GM10248 (cell line): Measurements from ENCODE around the gene STAT4.

Experiments used
- CTCF ChIA-PET: fragments of 300-600 bp; sonication (Branson Sonifier 250); formaldehyde crosslinking; extraction: SDS; loops from one replicate; lab custom pipeline; 2021; ENCODE audit warnings: antibody characterized with exemption; lab: Yijun Ruan, JAX
- POLR2A ChIA-PET: fragments of 350-650 bp; sonication (Branson Sonifier 250); formaldehyde crosslinking; extraction: SDS; loops from one replicate; lab custom pipeline; 2020; ENCODE audit warnings: antibody characterized with exemption; lab: Yijun Ruan, JAX
- DNase-seq: peaks from one replicate; pipeline ENCODE4 v3.0.0; 2012; ENCODE audit errors: extremely low spot score
- CTCF ChIP-seq: IDR thresholded peaks from 2 replicates; pipeline ENCODE4 v1.5.1; 2012; ENCODE audit warnings: mild to moderate bottlenecking, low read depth; ENCODE audit errors: extremely low read depth, missing control alignments, control extremely low read depth

The STAT4 gene

GRCh38 chr2:191114403-191114886 lies 36.3 kb downstream of the STAT4 start:
- DNase-seq: peak; percentile 48
- ChIA-PET POLR2A (no interaction called here), CTCF (interaction anchor here (1.8 to 2.6 kb wide), 2 partner anchors 38 to 62 kb away, joined by 3 to 13 read pairs; no protein-coding TSS in a partner anchor)
- TF ChIP-seq CTCF: no peak

GRCh38 chr2:191113761-191114160 lies 37.0 kb downstream of the STAT4 start:
- no peak for DNase-seq

GRCh38 chr2:191112448-191112901 lies 38.3 kb downstream of the STAT4 start:
- no peak for TF ChIP-seq CTCF
- DNase-seq: no peak
- ChIA-PET CTCF (interaction anchor here (1.3 to 1.4 kb wide), 3 partner anchors 38 to 61 kb away, joined by 3 to 5 read pairs (median 3); partner anchors contain the start of gene STAT4), POLR2A (no interaction called here)

More at GRCh38 chr2:191113761-191114160, 37.0 kb downstream of the STAT4 start:
- no peak for TF ChIP-seq CTCF
- ChIA-PET CTCF (interaction anchor here (2.6 kb wide), 1 partner anchor 62 kb away, joined by 13 read pairs; no protein-coding TSS in a partner anchor), POLR2A (no interaction called here)

GRCh38 chr2:191109888-191110287 lies 40.9 kb downstream of the STAT4 start:
- TF ChIP-seq CTCF: no peak
- ChIA-PET POLR2A (no interaction called here), CTCF (interaction anchor here (2.1 kb wide), 1 partner anchor 58 kb away, joined by 6 read pairs; no protein-coding TSS in a partner anchor)
- DNase-seq: peak; percentile 13

- ChIA-PET POLR2A (interaction anchor here (0.7 kb wide), 1 partner anchor 36 kb away, joined by 3 read pairs; no protein-coding TSS in a partner anchor), CTCF (interaction anchor here (1.0 to 2.1 kb wide), 2 partner anchors 47 to 57 kb away, joined by 4 to 6 read pairs; no protein-coding TSS in a partner anchor)
- DNase-seq: no peak
- no peak for TF ChIP-seq CTCF
These were observed 42.5 kb downstream of the STAT4 start for GRCh38 chr2:191108331-191108730.

GRCh38 chr2:191105082-191105481 lies 45.7 kb downstream of the STAT4 start:
- ChIA-PET POLR2A (no interaction called here), CTCF (interaction anchor here (1.1 kb wide), 1 partner anchor 53 kb away, joined by 3 read pairs; no protein-coding TSS in a partner anchor)
- no peak for DNase-seq
- TF ChIP-seq CTCF: no peak
